Duodenal mucosa (tissue), 2 donors: ENCODE results near the gene MCHR1.

Experiments
- H3K27ac ChIP-seq: one replicate; pipeline ENCODE4 v1.7.0; 2013; ENCODE audit warnings: low read depth, low read length
- H3K27me3 ChIP-seq, 2 donors: one replicate each; pipeline ENCODE4 v1.7.0; 2013; ENCODE audit warnings: low read length in 2 of 2, control low read depth in 1 of 2; ENCODE audit not compliant: insufficient read depth in 2 of 2, control insufficient read depth in 1 of 2
- H3K36me3 ChIP-seq, 2 donors: one replicate each; pipeline ENCODE4 v1.7.0; 2013; ENCODE audit warnings: low read length in 2 of 2, control low read depth in 1 of 2; ENCODE audit not compliant: insufficient read depth in 2 of 2, control insufficient read depth in 1 of 2
- H3K4me1 ChIP-seq, 2 donors: one replicate each; pipeline ENCODE4 v1.7.0; 2013; ENCODE audit warnings: low read length in 2 of 2, control low read depth in 1 of 2; ENCODE audit not compliant: insufficient read depth in 2 of 2, control insufficient read depth in 1 of 2
- H3K4me3 ChIP-seq, 2 donors: one replicate each; pipeline ENCODE4 v1.7.0; 2013; ENCODE audit warnings: low read length in 2 of 2, low read depth in 1 of 2
- H3K9ac ChIP-seq, 2 donors: one replicate each; pipeline ENCODE4 v1.7.0; 2013; ENCODE audit warnings: low read length in 2 of 2, low read depth in 1 of 2
- H3K9me3 ChIP-seq, 2 donors: one replicate each; pipeline ENCODE4 v1.7.0; 2013; ENCODE audit warnings: low read length in 2 of 2, control low read depth in 1 of 2; ENCODE audit not compliant: control insufficient read depth in 1 of 2

The MCHR1 gene

DNA sequence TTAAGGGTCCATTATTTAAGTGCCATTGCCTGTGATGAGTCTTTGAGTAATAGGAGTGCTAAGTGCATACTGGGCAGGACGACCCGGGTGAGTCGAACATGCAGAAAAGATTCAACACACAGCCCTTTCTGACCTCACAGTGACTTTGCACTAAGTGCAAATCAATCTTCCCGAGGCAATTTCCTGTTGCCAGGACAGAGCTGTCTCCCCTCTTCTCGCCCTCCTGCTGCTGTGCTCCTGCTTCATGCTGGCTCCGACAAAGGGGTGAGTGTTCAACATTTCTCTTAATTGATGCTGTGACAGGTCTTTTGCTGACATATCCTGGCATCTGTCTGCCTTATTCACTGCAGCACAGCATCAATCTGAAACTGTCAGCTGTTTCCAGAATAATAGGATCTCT lies 42.0 kb downstream of the MCHR1 start:
- Histone ChIP-seq H3K9me3 (no peaks in the 10 kb centered on the region), H3K9ac (no peak overlapping the region), H3K4me1 (peaks cover 0 to 7% of the 10 kb centered on the region in 2 donors), H3K4me3 (no peak overlapping the region), H3K27ac (no peak overlapping the region), H3K36me3 (no peaks in the 10 kb centered on the region), H3K27me3 (no peaks in the 10 kb centered on the region)

DNA sequence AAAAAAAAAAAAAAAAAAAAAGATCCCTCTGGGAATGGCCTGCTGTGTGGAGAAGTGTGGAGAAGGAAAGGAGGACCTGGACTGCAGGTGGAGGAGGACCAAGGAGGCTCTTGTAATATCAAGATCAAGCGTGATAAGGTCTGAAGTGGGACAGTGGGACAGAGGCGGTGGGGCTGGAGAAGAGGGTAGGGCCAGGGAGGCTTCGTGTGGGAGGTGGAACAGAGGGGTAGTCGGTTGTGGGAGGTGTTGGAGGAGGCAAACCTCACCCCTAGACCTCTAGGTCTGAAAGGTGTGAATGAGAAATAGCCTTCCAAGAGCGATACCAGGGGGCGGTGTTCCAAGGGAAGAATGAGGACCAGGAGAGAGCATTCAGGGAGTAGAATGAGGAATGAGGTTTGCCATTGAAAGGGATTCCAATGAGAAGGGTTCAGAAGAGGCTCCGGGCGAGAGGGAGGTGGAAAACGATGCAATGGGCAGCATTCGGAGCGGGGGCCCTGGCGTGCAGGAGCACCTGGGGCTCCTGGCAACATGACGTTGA lies 44.2 kb downstream of the MCHR1 start:
- H3K36me3 ChIP-seq, result no peaks in the 10 kb centered on the region
- H3K9ac ChIP-seq, result no peak overlapping the region
- H3K4me3 ChIP-seq, result no peak overlapping the region
- peaks cover 3 to 7% of the 10 kb centered on the region in 2 donors for H3K4me1 ChIP-seq
- H3K9me3 ChIP-seq, result no peaks in the 10 kb centered on the region
- H3K27ac ChIP-seq, result no peak overlapping the region
- H3K27me3 ChIP-seq, result no peaks in the 10 kb centered on the region

DNA sequence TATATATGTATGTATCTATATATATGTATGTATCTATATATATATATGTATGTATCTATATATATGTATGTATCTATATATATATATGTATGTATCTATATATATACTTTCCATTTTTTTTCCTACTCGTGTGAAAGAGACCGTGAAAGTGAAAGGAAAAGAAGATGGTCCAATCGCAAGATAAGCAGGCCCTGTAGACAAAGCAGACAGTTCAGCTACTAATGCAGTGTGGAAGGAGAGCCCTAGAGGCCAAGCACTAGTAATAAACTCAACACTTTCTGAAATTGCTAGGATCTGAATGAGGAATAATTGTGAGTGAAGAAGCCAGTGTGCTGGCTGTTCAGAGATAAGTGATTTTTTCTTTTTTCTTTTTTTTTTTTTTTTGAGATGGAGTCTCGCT lies 47.2 kb downstream of the MCHR1 start:
- Histone ChIP-seq H3K4me1 (peaks cover 0 to 9% of the 10 kb centered on the region in 2 donors), H3K27ac (no peak overlapping the region), H3K9me3 (no peaks in the 10 kb centered on the region), H3K4me3 (no peak overlapping the region), H3K27me3 (no peaks in the 10 kb centered on the region), H3K9ac (no peak overlapping the region), H3K36me3 (no peaks in the 10 kb centered on the region)

DNA sequence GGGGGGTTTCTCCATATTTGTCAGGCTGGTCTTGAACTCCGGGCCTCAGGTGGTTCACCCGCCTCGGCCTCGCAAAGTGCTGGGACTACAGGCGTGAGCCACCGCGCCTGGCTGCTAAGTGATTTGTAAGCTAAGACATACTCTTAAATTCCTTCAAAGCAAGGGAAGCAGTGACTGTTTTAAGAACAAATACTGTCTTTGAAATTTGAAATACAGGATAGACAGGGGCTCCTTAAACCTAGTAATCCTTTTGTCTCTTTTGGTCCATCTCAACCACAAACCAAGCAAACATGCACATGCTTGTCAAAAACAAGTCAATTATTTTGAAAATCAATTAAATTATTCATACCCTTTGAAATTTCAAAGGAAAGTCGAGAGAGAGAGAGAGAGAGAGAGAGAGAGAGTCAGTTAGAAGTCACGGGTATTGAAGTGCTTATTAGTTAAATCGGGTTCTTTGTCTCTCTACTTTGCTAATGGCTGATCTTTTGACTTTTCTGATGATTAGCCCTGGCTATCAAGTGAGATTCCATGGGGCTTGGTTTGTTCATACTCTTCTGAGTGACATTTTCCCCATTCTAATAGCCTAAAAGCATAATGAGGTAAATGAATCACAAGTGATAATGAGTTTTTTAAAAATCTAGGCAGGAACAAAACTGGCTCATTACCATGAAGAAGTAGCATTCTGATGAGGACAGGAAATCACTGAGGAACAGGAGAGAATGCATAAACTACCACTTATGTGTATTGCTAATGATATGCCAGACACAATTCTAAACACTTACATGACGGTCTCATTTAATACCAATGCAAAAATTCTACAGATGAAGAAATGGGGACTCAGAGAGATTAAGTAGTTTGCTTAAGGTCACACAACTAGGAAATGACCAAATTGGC lies 48.0 kb downstream of the MCHR1 start:
- no peaks in the 10 kb centered on the region for H3K27me3 ChIP-seq

GRCh38 chr22:40727964-40728615 lies 48.8 kb downstream of the MCHR1 start:
- H3K27me3 ChIP-seq, result no peaks in the 10 kb centered on the region
- no peak overlapping the region for H3K9ac ChIP-seq
- H3K27ac ChIP-seq, result no peak overlapping the region
- no peaks in the 10 kb centered on the region for H3K36me3 ChIP-seq
- no peak overlapping the region for H3K4me3 ChIP-seq
- peaks cover 7 to 9% of the 10 kb centered on the region in 2 donors for H3K4me1 ChIP-seq
- no peaks in the 10 kb centered on the region for H3K9me3 ChIP-seq

More for the DNA sequence above, 48.0 kb downstream of the MCHR1 start:
- no peak overlapping the region for H3K4me3 ChIP-seq
- H3K36me3 ChIP-seq, result no peaks in the 10 kb centered on the region
- H3K9me3 ChIP-seq, result no peaks in the 10 kb centered on the region
- no peak overlapping the region for H3K27ac ChIP-seq
- H3K4me1 ChIP-seq, result peaks cover 1 to 9% of the 10 kb centered on the region in 2 donors
- no peak overlapping the region for H3K9ac ChIP-seq

DNA sequence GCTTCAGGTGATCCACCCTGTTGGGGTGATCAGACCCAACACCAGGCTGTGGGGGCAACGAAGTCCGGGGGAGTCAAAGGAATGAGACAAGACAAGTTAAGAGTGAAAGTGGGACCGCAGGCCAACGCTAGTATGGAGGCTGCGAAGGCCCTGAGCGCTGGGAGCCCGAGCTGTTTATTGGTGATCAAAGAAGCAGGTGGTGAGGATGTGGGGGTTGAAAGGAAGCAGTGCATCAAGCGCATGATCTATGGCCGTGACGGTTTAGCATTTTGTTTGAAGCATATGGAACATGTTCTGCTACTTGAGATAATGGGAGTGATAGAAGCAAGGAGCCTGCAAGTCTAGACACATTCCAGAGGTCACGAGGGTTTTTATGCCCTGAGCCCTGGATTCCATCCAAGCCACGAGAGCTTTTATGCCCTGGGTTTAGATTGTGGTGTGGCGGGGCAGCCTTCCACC lies 49.5 kb downstream of the MCHR1 start:
- peaks cover 7 to 9% of the 10 kb centered on the region in 2 donors for H3K4me1 ChIP-seq
- no peaks in the 10 kb centered on the region for H3K36me3 ChIP-seq
- H3K27ac ChIP-seq, result no peak overlapping the region
- no peak overlapping the region for H3K9ac ChIP-seq
- H3K4me3 ChIP-seq, result no peak overlapping the region
- H3K9me3 ChIP-seq, result no peaks in the 10 kb centered on the region
- H3K27me3 ChIP-seq, result no peaks in the 10 kb centered on the region

DNA sequence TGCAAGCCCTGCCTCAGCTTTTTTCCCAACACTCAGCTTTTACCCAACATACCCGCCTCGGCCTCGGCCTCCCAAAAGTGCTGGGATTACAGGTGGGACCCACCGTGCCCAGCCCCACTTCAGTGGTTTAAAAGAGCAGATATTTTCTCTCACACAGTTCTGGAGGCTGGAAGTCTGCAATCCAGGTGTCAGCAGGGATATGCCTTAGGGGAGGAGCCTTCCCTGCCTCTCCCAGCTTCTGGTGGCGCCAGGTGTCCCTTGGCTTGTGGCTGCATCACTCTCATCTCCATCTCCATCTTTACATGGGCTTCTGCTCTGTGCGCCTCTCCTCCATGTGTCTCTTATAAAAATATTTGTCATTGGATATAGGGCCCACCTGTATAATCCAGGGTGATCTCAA lies 50.0 kb downstream of the MCHR1 start:
- H3K27me3 ChIP-seq, result no peaks in the 10 kb centered on the region
- H3K4me1 ChIP-seq, result peaks cover 7 to 9% of the 10 kb centered on the region in 2 donors
- H3K27ac ChIP-seq, result no peak overlapping the region
- no peaks in the 10 kb centered on the region for H3K36me3 ChIP-seq
- H3K9ac ChIP-seq, result no peak overlapping the region
- H3K4me3 ChIP-seq, result no peak overlapping the region
- no peaks in the 10 kb centered on the region for H3K9me3 ChIP-seq
